Measurements from ENCODE around the gene RAB4B.
A peak's percentile ranks its signal among the peaks of the same experiment; 100 is the strongest.
"Not testable (repeated sequence)": the region's sequence is repeated elsewhere in the genome, so short reads cannot be mapped to it uniquely, and the experiment has no call there.

RAB4B gene

GRCh38 chr19:40752257-40752781 lies 25.7 kb upstream of the RAB4B start:
- DNase-seq = no peak

DNA sequence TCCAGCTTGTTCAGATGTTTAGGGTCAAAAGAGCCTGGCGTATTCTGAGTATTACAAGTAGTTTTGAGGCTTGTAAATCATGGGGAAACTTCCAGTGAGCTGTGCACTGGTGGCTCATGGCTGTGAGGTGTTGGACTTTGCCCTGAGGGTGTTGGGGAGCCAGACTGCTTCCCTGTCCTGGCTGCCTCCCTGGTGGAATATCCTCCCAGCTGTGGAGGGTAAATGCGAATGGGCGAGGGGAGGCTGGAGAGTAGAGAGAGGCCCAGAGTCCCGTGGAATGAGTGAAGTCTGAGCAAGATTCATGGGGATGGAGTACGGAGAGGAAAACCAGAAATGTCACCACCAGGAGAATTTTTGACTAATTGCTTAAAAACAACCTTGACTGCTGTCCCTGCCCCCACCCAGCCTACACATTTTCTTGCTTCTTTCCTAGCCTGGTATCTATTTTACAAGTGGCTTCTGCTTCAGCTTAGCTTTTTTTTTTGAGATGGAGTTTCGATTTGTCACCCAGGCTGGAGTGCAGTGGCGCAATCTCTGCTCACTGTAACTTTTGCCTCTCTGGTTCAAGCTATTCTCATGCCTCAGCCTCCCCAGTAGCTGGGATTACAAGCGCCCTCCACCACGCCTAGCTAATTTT lies 23.3 kb upstream of the RAB4B start:
- peak; percentile 77 for DNase-seq

DNA sequence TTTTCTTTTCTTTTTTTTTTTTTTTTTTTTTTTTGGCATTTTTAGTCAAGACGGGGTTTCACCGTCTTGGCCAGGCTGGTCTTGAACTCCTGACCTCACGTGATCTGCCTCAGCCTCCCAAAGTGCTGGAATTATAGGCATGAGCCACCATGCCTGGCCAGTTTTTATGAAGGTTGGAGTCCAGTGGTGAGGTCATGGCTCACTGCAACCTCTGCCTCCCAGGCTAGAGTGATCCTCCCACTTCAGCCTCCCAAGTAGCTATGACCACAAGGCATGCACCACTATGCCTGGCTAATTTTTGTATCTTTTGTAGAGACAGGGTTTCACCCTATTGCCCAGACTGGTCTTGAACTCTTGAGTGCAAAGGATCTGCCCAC lies 22.8 kb upstream of the RAB4B start:
- no peak for DNase-seq

DNA sequence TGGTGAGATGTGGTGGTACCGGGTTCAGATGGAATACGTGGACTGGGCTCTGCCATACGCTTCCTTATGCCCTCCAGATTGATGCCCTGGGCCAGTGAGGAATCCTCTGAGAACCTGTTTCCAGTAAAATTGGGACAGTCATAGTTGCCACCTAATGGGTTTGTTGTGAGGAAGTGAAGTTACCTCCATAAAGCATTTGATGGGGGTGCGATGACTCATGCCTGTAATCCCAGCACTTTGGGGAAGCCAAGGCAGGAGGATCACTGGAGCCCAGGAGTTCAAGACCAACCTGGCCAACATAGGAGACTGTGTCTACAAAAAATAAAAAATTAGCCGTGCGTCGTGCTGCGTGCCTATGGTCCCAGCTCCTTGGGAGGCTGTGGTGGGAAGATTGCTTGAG lies 22.3 kb upstream of the RAB4B start:
- no peak for DNase-seq

DNA sequence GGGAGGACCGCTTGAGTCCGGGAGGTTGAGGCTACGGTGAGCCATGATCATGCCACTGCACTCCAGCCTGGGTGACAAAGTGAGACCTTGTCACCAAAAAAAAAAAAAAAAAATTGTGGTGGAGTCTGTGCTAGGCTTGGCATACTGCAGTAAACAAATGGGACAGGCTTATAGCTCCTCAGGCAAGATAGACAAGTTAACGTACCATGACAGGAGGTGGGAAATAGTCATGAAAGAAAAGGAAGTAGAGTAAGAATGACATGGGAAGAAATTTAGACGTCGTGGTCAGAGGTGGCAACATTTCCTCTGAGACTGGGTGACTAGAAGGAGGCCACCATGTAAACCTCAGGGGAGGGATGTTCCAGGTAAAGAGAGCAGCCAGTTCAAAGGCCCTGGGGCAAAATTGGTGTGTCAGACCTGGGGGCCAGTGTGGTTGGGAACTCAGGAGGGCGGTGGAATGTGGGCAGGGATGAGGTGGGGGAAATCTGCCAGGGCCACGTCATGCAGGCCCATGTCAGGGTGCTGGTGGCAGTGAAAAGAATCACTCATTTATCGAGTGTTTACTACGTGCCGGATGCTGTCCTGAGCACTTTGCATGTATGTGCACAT lies 21.4 kb upstream of the RAB4B start:
- no peak for DNase-seq

- no peak for DNase-seq
Measured at GRCh38 chr19:40758491-40758890, 19.6 kb upstream of the RAB4B start.

DNA sequence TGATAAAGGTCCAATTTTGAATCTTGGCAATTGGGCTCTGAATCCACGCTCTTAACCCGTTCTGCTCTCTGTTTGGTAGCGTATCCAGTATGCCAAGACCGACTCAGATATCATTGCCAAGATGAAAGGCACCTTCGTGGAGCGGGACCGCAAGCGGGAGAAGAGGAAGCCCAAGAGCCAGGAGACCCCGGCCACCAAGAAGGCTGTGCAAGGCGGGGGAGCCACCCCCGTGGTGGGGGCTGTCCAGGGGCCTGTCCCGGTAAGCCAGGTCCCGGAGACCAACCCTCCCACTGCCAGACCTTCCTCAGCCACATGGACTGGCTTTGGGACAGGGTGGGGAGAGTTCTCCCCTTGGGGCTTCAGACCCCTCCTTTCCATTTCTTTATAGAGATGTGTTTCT lies 18.7 kb upstream of the RAB4B start:
- DNase-seq = no peak

- DNase-seq = no peak
Measured at GRCh38 chr19:40762754-40763470, 15.1 kb upstream of the RAB4B start.

DNA sequence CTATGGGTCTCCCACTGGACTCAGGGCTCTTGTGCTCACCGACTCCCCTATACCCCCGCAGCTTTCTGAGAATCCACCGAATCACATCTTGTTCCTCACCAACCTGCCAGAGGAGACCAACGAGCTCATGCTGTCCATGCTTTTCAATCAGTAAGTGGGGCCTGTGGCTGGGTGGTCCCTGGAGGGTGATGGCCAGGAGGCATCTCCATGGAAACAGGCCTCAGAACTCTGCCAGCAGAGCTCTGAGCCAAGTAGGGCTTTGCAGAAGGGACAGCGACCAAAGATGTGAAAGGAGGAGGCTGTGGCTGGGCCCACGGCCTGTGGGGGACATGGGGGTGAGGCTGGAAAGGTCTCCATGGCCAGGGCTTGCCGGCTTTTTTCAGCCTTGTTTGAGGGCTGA lies 14.5 kb upstream of the RAB4B start:
- no peak for DNase-seq

GRCh38 chr19:40763963-40764362 lies 14.1 kb upstream of the RAB4B start:
- DNase-seq = no peak

GRCh38 chr19:40766385-40766784 lies 11.7 kb upstream of the RAB4B start:
- not testable (repeated sequence) for DNase-seq

DNA sequence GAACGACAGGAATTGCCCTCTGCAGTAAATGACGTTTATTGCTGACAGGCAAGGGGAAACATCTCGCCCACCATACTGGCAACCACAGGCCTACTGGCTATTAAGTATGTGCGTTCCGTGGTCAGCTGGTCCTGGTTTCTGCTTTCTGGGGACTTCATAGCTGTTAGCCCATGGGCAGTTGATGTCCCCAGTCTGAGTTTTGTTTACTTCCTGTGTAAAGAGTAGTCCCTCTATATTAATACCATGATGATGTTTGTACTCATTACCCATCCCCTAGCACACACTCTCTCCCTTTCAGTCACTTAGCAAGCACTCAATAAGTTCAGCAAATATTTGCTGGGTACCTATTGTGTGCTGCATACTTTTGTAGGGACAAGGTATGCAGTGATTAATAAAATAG lies 9.2 kb upstream of the RAB4B start:
- DNase-seq = no peak

- DNase-seq = not testable (repeated sequence)
Measured at GRCh38 chr19:40771101-40771862, 6.8 kb upstream of the RAB4B start.

GRCh38 chr19:40774916-40775631 lies 3.0 kb upstream of the RAB4B start, which contains the start of gene MIA:
TSS of gene MIA (plus strand) at chr19:40775521. CDS start at chr19:40775543, 22 bp downstream.
- DNase-seq = no peak

DNA sequence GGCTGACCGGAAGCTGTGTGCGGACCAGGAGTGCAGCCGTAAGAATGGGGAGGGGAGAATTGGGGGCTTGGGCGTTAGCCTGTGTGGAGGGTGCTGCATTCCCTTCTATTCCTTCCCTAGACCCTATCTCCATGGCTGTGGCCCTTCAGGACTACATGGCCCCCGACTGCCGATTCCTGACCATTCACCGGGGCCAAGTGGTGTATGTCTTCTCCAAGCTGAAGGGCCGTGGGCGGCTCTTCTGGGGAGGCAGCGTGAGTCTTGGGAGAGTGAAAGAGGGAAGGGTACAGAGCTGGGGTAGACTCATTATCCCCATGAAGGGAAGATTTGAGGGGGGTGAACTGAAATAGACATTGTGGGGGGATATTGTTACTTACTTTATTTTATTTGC lies 2.4 kb upstream of the RAB4B start:
- no peak for DNase-seq

GRCh38 chr19:40776364-40776763 lies 1.7 kb upstream of the RAB4B start:
- no peak for DNase-seq

DNA sequence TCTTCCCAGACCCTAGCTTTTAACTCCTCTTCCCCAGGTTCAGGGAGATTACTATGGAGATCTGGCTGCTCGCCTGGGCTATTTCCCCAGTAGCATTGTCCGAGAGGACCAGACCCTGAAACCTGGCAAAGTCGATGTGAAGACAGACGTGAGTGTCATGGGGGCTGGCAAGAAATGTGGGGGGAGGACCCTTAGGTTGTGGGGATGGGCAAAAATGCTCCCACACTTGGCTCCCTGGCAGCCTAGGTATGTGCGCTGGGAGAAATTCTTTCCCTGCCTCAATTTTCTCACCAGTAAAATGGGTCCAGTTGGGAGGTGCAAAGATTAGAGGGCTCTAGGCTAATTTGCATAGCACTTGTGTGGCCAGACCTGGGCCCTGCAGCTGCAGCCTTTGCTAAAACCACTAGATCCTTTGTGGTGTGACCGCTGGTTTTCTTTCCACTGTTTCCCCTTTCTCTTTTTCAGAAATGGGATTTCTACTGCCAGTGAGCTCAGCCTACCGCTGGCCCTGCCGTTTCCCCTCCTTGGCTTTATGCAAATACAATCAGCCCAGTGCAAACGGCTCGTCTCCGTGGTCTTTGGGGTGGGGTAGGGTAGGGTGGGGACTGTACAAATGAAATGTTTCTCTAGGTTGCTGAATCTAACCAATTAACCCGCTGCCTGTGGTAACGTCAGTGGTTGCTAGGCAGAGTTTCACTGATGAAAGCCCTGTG lies 959 bp upstream of the RAB4B start:
- DNase-seq = peak; percentile 86

DNA sequence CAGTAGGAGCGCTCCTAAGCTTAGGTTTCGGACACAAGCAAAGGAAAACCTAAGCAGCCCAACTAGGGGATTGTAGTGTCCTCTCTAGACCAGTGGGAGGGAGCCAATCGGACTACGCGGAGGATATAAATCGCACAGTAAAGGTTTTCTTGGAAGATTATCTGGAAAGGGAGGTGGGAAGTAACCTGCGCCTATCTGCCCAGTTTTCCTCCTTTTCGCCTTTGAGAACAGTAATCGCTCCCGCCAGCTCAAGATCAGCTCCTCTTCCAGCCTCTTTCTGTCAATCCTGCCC lies 456 bp upstream of the RAB4B start:
- DNase-seq = no peak

GRCh38 chr19:40778706-40779284 lies 748 bp downstream of the RAB4B start:
- DNase-seq = no peak

DNA sequence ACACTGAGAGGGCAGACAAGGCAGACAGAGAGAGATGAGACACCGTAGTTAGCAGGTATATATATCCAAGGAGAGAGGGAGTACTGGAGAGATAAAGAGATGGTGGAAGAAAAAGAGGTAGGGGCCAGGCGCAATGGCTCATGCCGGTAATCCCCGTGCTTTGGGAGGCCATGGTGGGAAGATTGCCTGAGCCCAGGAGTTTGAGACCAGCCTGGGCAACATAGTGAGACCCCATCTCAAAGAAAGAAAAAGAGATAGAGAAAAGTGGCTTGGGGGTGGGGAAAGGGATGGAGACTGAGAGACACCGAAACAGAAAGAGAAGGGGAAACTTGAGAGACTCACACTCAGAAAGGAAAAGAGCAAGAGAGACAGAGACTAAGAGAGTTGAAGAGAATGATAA lies 2.5 kb downstream of the RAB4B start:
- DNase-seq = no peak

DNA sequence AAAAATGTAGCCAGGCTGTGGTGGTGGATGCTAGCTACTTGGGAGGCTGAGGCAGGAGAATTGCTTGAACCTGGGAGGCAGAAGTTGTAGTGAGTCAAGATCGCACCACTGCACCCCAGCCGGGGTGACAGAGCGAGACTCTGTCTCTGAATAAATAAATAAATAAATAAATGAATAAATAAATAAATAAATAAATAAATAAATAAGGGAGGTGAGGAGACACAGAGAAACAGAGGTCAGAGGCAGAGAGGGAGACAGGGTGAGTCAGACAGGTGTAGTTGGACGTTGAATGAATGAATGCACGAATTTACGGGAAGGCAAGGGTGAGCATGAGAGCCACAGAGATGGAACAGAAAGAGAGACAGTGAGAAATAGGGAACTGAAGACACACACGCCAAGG lies 3.1 kb downstream of the RAB4B start:
- no peak for DNase-seq

GRCh38 chr19:40783711-40784110 lies 5.7 kb downstream of the RAB4B start:
- DNase-seq = no peak

All from activated naive CD4-positive, alpha-beta T cell treated with anti-CD3 and anti-CD28 coated beads, Interleukin-2, amount 50 U/mL, for 16 hours (primary cell).